GM23248 (cell line): ENCODE measurements around the gene TBC1D1. TPM values are rescaled to one million over a fixed set of nuclear protein-coding genes. Genes with fewer than 3 reads are reported as not detected.

Experiments used
- DNase-seq: peaks from one replicate; pipeline ENCODE4 v3.0.0-alpha.2; 2015
- H2AFZ ChIP-seq: fragments of 200-600 bp; sonication (generic); 2 replicates; pipeline ENCODE4 v1.6.1; 2016; ENCODE audit warnings: antibody characterized with exemption
- H3F3A ChIP-seq: fragments of 200-600 bp; sonication (generic); 2 replicates; pipeline ENCODE4 v1.6.1; 2016; ENCODE audit warnings: mild to moderate bottlenecking, antibody characterized with exemption, mixed run types; ENCODE audit not compliant: insufficient read depth
- H3K27ac ChIP-seq: fragments of 200-600 bp; sonication (generic); 2 replicates; pipeline ENCODE4 v1.5.1; 2016; ENCODE audit warnings: mild to moderate bottlenecking
- H3K27me3 ChIP-seq: fragments of 200-600 bp; sonication (generic); replicated peaks from 2 replicates; pipeline ENCODE4 v1.6.1; 2016; ENCODE audit warnings: mild to moderate bottlenecking; ENCODE audit not compliant: insufficient read depth
- H3K36me3 ChIP-seq: fragments of 200-600 bp; sonication (generic); 2 replicates; pipeline ENCODE4 v1.6.1; 2016; ENCODE audit warnings: low read depth, mild to moderate bottlenecking
- H3K4me1 ChIP-seq: fragments of 200-600 bp; sonication (generic); 2 replicates; pipeline ENCODE4 v1.6.1; 2016; ENCODE audit warnings: mild to moderate bottlenecking; ENCODE audit not compliant: insufficient read depth
- H3K4me2 ChIP-seq: fragments of 200-600 bp; sonication (generic); one replicate; pipeline ENCODE4 v1.6.1; 2016; ENCODE audit warnings: mild to moderate bottlenecking; ENCODE audit not compliant: unreplicated experiment
- H3K4me3 ChIP-seq: fragments of 200-600 bp; sonication (generic); 2 replicates; pipeline ENCODE4 v1.5.1; 2016; ENCODE audit warnings: mild to moderate bottlenecking
- H3K79me2 ChIP-seq: fragments of 200-600 bp; sonication (generic); 2 replicates; pipeline ENCODE4 v1.6.1; 2016; ENCODE audit warnings: mild to moderate bottlenecking; ENCODE audit not compliant: insufficient read depth
- H3K9ac ChIP-seq: fragments of 200-600 bp; sonication (generic); 2 replicates; pipeline ENCODE4 v1.6.1; 2016; ENCODE audit warnings: mild to moderate bottlenecking
- H3K9me2 ChIP-seq: fragments of 200-600 bp; sonication (generic); 2 replicates; pipeline ENCODE4 v1.6.1; 2016; ENCODE audit warnings: mixed run types, mild to moderate bottlenecking, moderate library complexity; ENCODE audit not compliant: insufficient read depth
- H3K9me3 ChIP-seq: fragments of 200-600 bp; sonication (generic); one replicate; pipeline ENCODE4 v1.6.1; 2017; ENCODE audit warnings: low read depth
- H4K20me1 ChIP-seq: fragments of 200-600 bp; sonication (generic); 2 replicates; pipeline ENCODE4 v1.6.0; 2016; ENCODE audit not compliant: insufficient read depth
- EZH2 ChIP-seq: fragments of 200-600 bp; sonication (generic); IDR thresholded peaks from 2 replicates; pipeline ENCODE4 v1.6.1; 2018; ENCODE audit warnings: antibody characterized with exemption, mild to moderate bottlenecking; ENCODE audit not compliant: insufficient read depth, poor library complexity, severe bottlenecking
- EZH2phosphoT487 ChIP-seq: fragments of 200-600 bp; sonication (generic); IDR thresholded peaks from 2 replicates; pipeline ENCODE4 v1.6.1; 2018; ENCODE audit warnings: antibody characterized with exemption, moderate library complexity, mild to moderate bottlenecking, low read depth; ENCODE audit not compliant: insufficient read depth
- WGBS, 2 experiments: methylation state at CpG; one replicate each; pipeline ENCODE4 v1.1.6; 2015 to 2017; ENCODE audit warnings: low lambda C conversion rate in 2 of 2, low coverage in 1 of 2; ENCODE audit errors: missing lambda C conversion rate in 2 of 2; 5-methylcytosine and 5-hydroxymethylcytosine counted together
- in situ Hi-C: fragments of 300-500 bp; cut with MboI; formaldehyde crosslinking; loops from 2 replicates; pipeline ENCODE4 v1.15.0; 2020
- polyA plus RNA-seq: library from polyadenylated mRNA; unstranded; fragments of >200 nt; fragmentation: Nextera tagmentation; extraction: Ambion mirVana; gene quantifications from 2 replicates; pipeline ENCODE4 v1.2.1, GENCODE V29; 2016
- total RNA-seq: library from RNA; depleted of rRNA; stranded (reverse); fragments of >200 nt; shearing (Covaris generic); gene quantifications from 2 replicates; pipeline ENCODE4 v1.2.3, GENCODE V29; 2014

TBC1D1 gene
- total and polyA plus RNA-seq, 2 experiments from 2014 or later, result 12.4 to 34.6 TPM

DNA sequence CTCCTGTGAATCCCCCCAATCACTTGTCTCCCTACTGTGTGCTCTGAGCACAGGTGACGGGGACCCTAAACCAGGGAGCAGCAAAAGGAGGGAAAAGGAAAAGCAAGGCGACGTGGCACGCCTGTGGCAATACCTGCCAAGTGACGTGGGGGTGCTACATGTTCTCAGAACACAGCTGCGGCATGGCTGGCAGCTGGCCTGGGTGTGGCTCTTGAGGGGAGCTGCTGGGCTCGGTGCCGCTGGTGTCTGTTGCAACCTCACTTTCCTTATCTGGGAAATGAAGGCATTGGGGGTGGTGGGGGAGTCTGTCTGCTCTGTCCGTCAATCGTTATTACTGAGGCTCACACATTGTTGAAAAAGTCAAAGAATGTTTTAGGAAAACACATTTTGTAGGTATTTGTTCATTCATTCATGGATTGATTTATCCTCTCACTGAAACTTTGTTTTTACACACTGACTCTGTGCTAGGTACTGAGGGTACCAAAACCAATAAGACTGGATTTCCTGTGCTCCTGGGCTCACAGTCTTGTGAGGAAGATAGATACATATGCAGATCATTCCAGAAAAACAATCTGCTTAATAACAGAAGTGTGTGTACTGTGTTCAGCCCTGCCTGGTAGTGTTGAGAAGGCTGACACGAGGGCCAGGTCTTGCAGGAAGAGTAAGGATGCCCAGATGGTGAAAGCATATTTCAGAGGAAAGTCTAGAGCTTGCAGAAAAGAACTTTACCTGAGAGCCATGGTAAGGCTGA lies 286.9 kb downstream of the TBC1D1 start:
- Histone ChIP-seq H3K79me2 (no peaks in the 10 kb centered on the region), H3K9me2 (no peaks in the 10 kb centered on the region), H3K27ac (no peak overlapping the region), H2AFZ (no peak overlapping the region; the same call in 1 of the 2 replicates), H3K4me3 (no peak overlapping the region), H3K4me1 (peaks cover 21% of the 10 kb centered on the region), H3K27me3 (no peaks in the 10 kb centered on the region), H3K4me2 (peak overlapping the region; percentile 22), H3K36me3 (no peaks in the 10 kb centered on the region), H3F3A (no peaks in the 10 kb centered on the region), H4K20me1 (no peaks in the 10 kb centered on the region), H3K9ac (peak overlapping the region; percentile 45; the same call in 1 of the 2 replicates), H3K9me3 (no peaks in the 10 kb centered on the region)
- peak; percentile 66 for DNase-seq
- WGBS, 2 experiments, result 39 to 41% methylated on average over 11 of the region's 11 CpGs
- in situ Hi-C loops, result loop anchor here (10.0 kb wide), 1 partner anchor 103 kb away; no protein-coding TSS in a partner anchor
- TF ChIP-seq EZH2, result no peak
- no peak for TF ChIP-seq EZH2phosphoT487

- no peak overlapping the region for H3K4me2 ChIP-seq
- H3K4me1 ChIP-seq, result peaks cover 21% of the 10 kb centered on the region
- no peaks in the 10 kb centered on the region for H4K20me1 ChIP-seq
- DNase-seq, result no peak
- H3K27ac ChIP-seq, result no peak overlapping the region
- no peak overlapping the region for H3K9ac ChIP-seq
- no peaks in the 10 kb centered on the region for H3K9me2 ChIP-seq
- H3K27me3 ChIP-seq, result no peaks in the 10 kb centered on the region
- TF ChIP-seq EZH2phosphoT487, result no peak
- no peak for TF ChIP-seq EZH2
- no peaks in the 10 kb centered on the region for H3F3A ChIP-seq
- H3K9me3 ChIP-seq, result no peaks in the 10 kb centered on the region
- in situ Hi-C loops, result loop anchor here (10.0 kb wide), 1 partner anchor 104 kb away; no protein-coding TSS in a partner anchor
- WGBS, 2 experiments, result 69 to 73% methylated on average over 8 of the region's 8 CpGs
- no peaks in the 10 kb centered on the region for H3K36me3 ChIP-seq
- no peaks in the 10 kb centered on the region for H3K79me2 ChIP-seq
- H3K4me3 ChIP-seq, result no peak overlapping the region
- H2AFZ ChIP-seq, result no peak overlapping the region
Measured at GRCh38 chr4:38178392-38178995, 287.6 kb downstream of the TBC1D1 start.

DNA sequence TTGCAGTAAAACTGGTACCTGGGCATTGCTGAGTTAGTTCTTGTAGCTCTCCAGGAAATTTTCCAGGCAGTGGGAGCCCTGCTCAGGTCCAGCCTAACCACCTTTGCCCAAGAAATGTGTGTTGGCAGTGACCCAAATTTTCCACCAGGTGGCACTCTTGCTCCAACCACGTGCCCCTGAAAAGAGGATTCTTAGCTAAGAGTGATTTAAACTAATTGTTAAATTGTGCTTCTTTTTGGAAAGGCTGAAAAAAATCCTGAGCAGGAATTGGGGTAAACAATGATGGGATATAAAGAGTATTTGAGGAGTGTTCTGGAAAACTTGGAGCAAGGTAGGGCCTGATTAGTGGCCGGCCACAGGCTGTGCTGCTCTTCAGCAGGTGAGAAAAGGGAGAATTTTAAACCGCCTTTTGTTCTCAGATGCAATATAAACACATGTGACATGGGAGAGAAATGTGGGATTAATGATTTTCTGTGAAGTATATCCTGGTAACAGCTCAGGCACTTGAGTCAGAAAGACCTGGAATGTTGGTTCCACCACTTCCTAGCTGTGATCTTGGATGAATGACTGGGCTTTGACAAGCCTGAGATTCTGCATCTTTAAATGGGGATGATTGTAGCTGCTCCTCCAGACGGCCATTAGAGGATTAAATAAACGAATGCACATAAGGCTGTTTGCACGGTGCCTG lies 288.9 kb downstream of the TBC1D1 start:
- no peaks in the 10 kb centered on the region for H3K27me3 ChIP-seq

DNA sequence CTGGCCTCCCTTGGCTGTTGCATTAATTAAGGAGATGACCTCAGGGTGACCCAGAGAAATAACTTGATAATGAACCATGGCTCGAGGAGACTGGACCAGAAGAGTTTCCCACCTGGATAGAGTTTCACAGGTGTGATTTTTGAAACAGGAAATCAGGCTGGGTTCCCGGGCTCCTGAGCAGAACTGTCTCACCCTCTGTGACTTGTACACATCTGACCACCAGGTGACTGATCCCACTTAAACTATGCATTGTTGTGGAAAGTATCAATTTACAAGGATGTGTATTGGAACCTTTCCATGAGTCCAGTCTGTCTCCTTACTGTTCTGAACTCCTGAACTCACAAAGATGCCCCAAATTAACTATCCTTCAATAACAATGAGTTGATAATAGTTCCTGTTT lies 289.6 kb downstream of the TBC1D1 start:
- H3K4me1 ChIP-seq, result peaks cover 21% of the 10 kb centered on the region
- DNase-seq, result peak; percentile 20
- no peaks in the 10 kb centered on the region for H3K9me2 ChIP-seq
- no peaks in the 10 kb centered on the region for H3K36me3 ChIP-seq
- H3F3A ChIP-seq, result no peaks in the 10 kb centered on the region
- no peaks in the 10 kb centered on the region for H3K79me2 ChIP-seq
- WGBS, 2 experiments, result 81 to 85% methylated on average over 2 of the region's 2 CpGs
- H3K4me3 ChIP-seq, result no peak overlapping the region
- H3K27ac ChIP-seq, result no peak overlapping the region
- no peak overlapping the region for H3K4me2 ChIP-seq
- H3K9me3 ChIP-seq, result no peaks in the 10 kb centered on the region
- H4K20me1 ChIP-seq, result no peaks in the 10 kb centered on the region
- in situ Hi-C loops, result loop anchor here (10.0 kb wide), 2 partner anchors 494 to 554 kb away; no protein-coding TSS in a partner anchor
- TF ChIP-seq EZH2, result no peak
- no peak for TF ChIP-seq EZH2phosphoT487
- no peak overlapping the region for H3K9ac ChIP-seq
- H2AFZ ChIP-seq, result no peak overlapping the region
- no peaks in the 10 kb centered on the region for H3K27me3 ChIP-seq

More for the DNA sequence above, 288.9 kb downstream of the TBC1D1 start:
- no peak overlapping the region for H3K4me2 ChIP-seq
- H3K27ac ChIP-seq, result peak overlapping the region; percentile 8; the same call in 1 of the 2 replicates
- H4K20me1 ChIP-seq, result no peaks in the 10 kb centered on the region
- H3K9me3 ChIP-seq, result no peaks in the 10 kb centered on the region
- TF ChIP-seq EZH2phosphoT487, result no peak
- no peak for TF ChIP-seq EZH2
- H3K4me1 ChIP-seq, result peaks cover 21% of the 10 kb centered on the region
- H3F3A ChIP-seq, result no peaks in the 10 kb centered on the region
- no peak overlapping the region for H3K4me3 ChIP-seq
- no peaks in the 10 kb centered on the region for H3K9me2 ChIP-seq
- WGBS, 2 experiments, result 30 to 38% methylated on average over 6 of the region's 6 CpGs
- DNase-seq, result peak; percentile 73
- in situ Hi-C loops, result loop anchor here (10.0 kb wide), 3 partner anchors 105 to 555 kb away; no protein-coding TSS in a partner anchor
- no peak overlapping the region for H3K9ac ChIP-seq
- H2AFZ ChIP-seq, result no peak overlapping the region
- no peaks in the 10 kb centered on the region for H3K79me2 ChIP-seq
- no peaks in the 10 kb centered on the region for H3K36me3 ChIP-seq
